HepG2 (cell line): Measurements from ENCODE around the gene AKAP6. TPM values are rescaled to one million over a fixed set of nuclear protein-coding genes. Genes with fewer than 3 reads are reported as not detected.

ENCODE experiments used
- ATAC-seq: fragments of 200-7000 bp; cut with Tn5 transposase; 3 replicates; pipeline ENCODE4 v1.9.1; 2020; ENCODE audit warnings: mild to moderate bottlenecking, moderate library complexity
- BruUV-seq: library from RNA; stranded (reverse); fragments of 400-500 nt; replicated peaks from 2 replicates; lab custom pipeline; 2021; lab: Mats Ljungman, UMichigan
- CTCF ChIA-PET: fragments of 300-600 bp; formaldehyde crosslinking; extraction: SDS; loops from one replicate; lab custom pipeline; 2021; ENCODE audit warnings: low total read pairs, inconsistent platforms, low intra/inter-chr PET ratio; lab: Yijun Ruan, JAX
- POLR2A ChIA-PET: fragments of 350-600 bp; sonication (Branson Sonifier 250); formaldehyde crosslinking; loops from one replicate; lab custom pipeline; 2020; ENCODE audit warnings: antibody characterized with exemption, inconsistent platforms; lab: Yijun Ruan, JAX
- DNase-seq: peaks from one replicate; pipeline ENCODE4 v3.0.0-alpha.2; 2015; ENCODE audit warnings: low spot score
- FAIRE-seq: peaks from 3 replicates; lab custom pipeline; 2011; peaks lifted over from hg19 to GRCh38; lab: Jason Lieb, UNC
- H2AFZ ChIP-seq: one replicate; pipeline ENCODE4 v1.6.1; 2011; ENCODE audit warnings: low read length, inconsistent platforms
- H3K27ac ChIP-seq: fragments of 300-600 bp; 3 replicates; pipeline ENCODE4 v1.8.0; 2011; ENCODE audit warnings: mixed run types, mild to moderate bottlenecking, mixed read lengths, low read length, inconsistent platforms; ENCODE audit not compliant: insufficient read depth; ENCODE audit errors: extremely low read length
- H3K27me3 ChIP-seq, 2 experiments: fragments of 200-600 bp in 1 of 2; 2 replicates in 1 of 2; 3 replicates in 1 of 2; pipeline versions ENCODE4 v1.6.0 to v1.8.0; 2011; ENCODE audit warnings: low read length in 2 of 2, mild to moderate bottlenecking in 2 of 2, moderate library complexity in 2 of 2, inconsistent platforms in 1 of 2; ENCODE audit not compliant: insufficient read depth in 2 of 2, control insufficient read depth in 1 of 2
- H3K36me3 ChIP-seq, 2 experiments: fragments of 200-600 bp in 1 of 2; replicated peaks in 1 of 2; 2 replicates in 1 of 2; 3 replicates in 1 of 2; pipeline versions ENCODE4 v1.5.1 to v1.8.0; 2011; ENCODE audit warnings: low read length in 2 of 2, inconsistent platforms in 1 of 2; ENCODE audit not compliant: insufficient read depth in 2 of 2, control insufficient read depth in 1 of 2
- H3K4me1 ChIP-seq: 2 replicates; pipeline ENCODE4 v1.5.1; 2012; ENCODE audit warnings: low read length, inconsistent platforms; ENCODE audit not compliant: insufficient read depth
- H3K4me2 ChIP-seq: 2 replicates; pipeline ENCODE4 v1.6.0; 2011; ENCODE audit warnings: low read depth, low read length, inconsistent platforms
- H3K4me3 ChIP-seq, 3 experiments: fragments of 200-600 bp in 1 of 3; sonication (generic), shearing (Covaris generic) in 1 of 3; replicated peaks in 1 of 3; 2 replicates each; pipeline ENCODE4 v1.5.1; 2011 to 2016; ENCODE audit warnings: low read length in 3 of 3, inconsistent platforms in 2 of 3, low read depth in 2 of 3, mild to moderate bottlenecking in 2 of 3, control low read depth in 1 of 3, mixed read lengths in 1 of 3; ENCODE audit not compliant: insufficient read depth in 1 of 3
- H3K79me2 ChIP-seq: one replicate; pipeline ENCODE4 v1.6.1; 2011; ENCODE audit warnings: low read length, inconsistent platforms; ENCODE audit not compliant: insufficient read depth
- H3K9ac ChIP-seq: 2 replicates; pipeline ENCODE4 v1.6.0; 2011; ENCODE audit warnings: mild to moderate bottlenecking, low read depth, low read length, inconsistent platforms; ENCODE audit not compliant: insufficient read depth
- H3K9me3 ChIP-seq: 2 replicates; pipeline ENCODE4 v1.5.1; 2012; ENCODE audit warnings: mild to moderate bottlenecking, low read length
- H4K20me1 ChIP-seq: 2 replicates; pipeline ENCODE4 v1.6.0; 2011; ENCODE audit warnings: inconsistent platforms, mild to moderate bottlenecking, low read length, moderate library complexity; ENCODE audit not compliant: insufficient read depth
- AGO2 ChIP-seq: fragments of 200-400 bp; formaldehyde crosslinking; optimal IDR thresholded peaks from 2 replicates; pipeline ENCODE3; 2017; ENCODE audit warnings: mild to moderate bottlenecking, low read depth, low read length, moderate library complexity
- CEBPG ChIP-seq: IDR thresholded peaks from 2 replicates; pipeline ENCODE4 v1.6.1; 2016
- FOXO4 ChIP-seq: sonication (generic); formaldehyde crosslinking; conservative IDR thresholded peaks from 2 replicates; pipeline ENCODE4 v1.8.1; 2023; ENCODE audit warnings: missing genetic modification reagents
- GABPB1 ChIP-seq: IDR thresholded peaks from 2 replicates; pipeline ENCODE4 v1.6.1; 2016; ENCODE audit warnings: mild to moderate bottlenecking, missing genetic modification reagents, moderate library complexity, missing compliant biosample characterization
- HNRNPH1 ChIP-seq: fragments of 200-400 bp; formaldehyde crosslinking; optimal IDR thresholded peaks from 2 replicates; pipeline ENCODE3; 2017; ENCODE audit warnings: mild to moderate bottlenecking, low read depth, low read length
- MAFF ChIP-seq: IDR thresholded peaks from 2 replicates; pipeline ENCODE4 v1.6.1; 2011; ENCODE audit warnings: low read depth, low read length, improper control_type of control experiment
- MAFK ChIP-seq, 2 experiments: IDR thresholded peaks in 1 of 2; conservative IDR thresholded peaks in 1 of 2; 2 replicates each; pipeline ENCODE4 v1.6.1; 2011; ENCODE audit warnings: improper control_type of control experiment in 2 of 2, low read length in 2 of 2
- PTBP1 ChIP-seq: fragments of 200-400 bp; formaldehyde crosslinking; IDR thresholded peaks from 2 replicates; pipeline ENCODE4 v1.6.1; 2018; ENCODE audit warnings: low read length, low read depth; ENCODE audit not compliant: poor library complexity, severe bottlenecking
- RFX1 ChIP-seq: fragments of 450-650 bp; IDR thresholded peaks from 2 replicates; pipeline ENCODE4 v1.6.1; 2017
- WGBS: methylation state at CpG from one replicate; pipeline ENCODE4 v1.1.6; 2017; ENCODE audit warnings: low lambda C conversion rate; 5-methylcytosine and 5-hydroxymethylcytosine counted together
- in situ Hi-C: cut with HindIII; loops from 2 replicates; pipeline ENCODE4 v1.10.0; 2017; ENCODE audit warnings: low pct_unique_long_range_greater_than_20kb; ENCODE audit not compliant: extremely low pct_ligation_motif_present
- intact Hi-C: fragments of 100-400 bp; cut with micrococcal nuclease; formaldehyde crosslinking; loops from one replicate; pipeline ENCODE4 v1.10.0; 2022; ENCODE audit not compliant: unreplicated experiment
- polyA plus RNA-seq, 8 experiments: library from polyadenylated mRNA; depleted of rRNA in 3 of 8; stranded (reverse) in 7 of 8; unstranded in 1 of 8; fragments of >200 nt; fragmentation: Illumina TruSeq in 4 of 8; extraction: Trizol in 4 of 8; gene quantifications; 2 replicates each; pipeline versions ENCODE4 v1.2.1 to v1.2.3, GENCODE V29; 2011 to 2016; ENCODE audit warnings: low read depth in 4 of 8, missing spikeins in 1 of 8, mixed read lengths in 1 of 8; ENCODE audit not compliant: insufficient read depth in 1 of 8
- total RNA-seq, 5 experiments: library from RNA; depleted of rRNA; stranded (reverse); fragments of >200 nt; fragmentation: Illumina TruSeq; extraction: Trizol; gene quantifications; 2 replicates each; pipeline ENCODE4 v1.2.3, GENCODE V29; 2016; ENCODE audit warnings: low read depth in 1 of 5

The AKAP6 gene
- total and polyA plus RNA-seq, 2 of the 13 experiments (the other 11 are each of a cell fraction or from before 2014, with no cell fraction given), result 1.4 TPM

DNA sequence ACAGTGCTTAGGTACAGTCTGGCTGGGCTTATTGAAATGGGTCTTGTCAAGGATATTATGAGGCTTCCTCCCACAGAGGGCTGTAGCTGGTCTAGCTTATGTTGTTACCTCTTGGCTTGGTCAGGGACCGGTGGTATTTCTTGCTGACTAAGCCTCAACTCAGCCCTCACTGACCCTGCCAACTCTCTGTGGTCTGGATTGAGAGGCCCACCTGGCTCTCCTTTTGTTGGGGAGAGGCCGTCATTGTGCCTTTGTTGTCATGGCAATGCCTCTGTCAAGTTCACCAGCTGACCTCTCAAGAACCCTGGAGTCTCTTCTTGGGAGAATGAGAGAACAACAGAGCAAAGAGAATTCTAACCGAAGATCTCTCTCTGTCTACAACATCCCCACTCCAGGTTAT is 364.0 kb downstream of the AKAP6 start:
- no peak overlapping the region for H3K27ac ChIP-seq
- BruUV-seq, result no TSS peak
- no peak overlapping the region for H3K9ac ChIP-seq
- POLR2A ChIA-PET, result no interaction called here
- CTCF ChIA-PET, result no interaction called here
- DNase-seq, result no peak
- H3K27me3 ChIP-seq, result no peaks in the 10 kb centered on the region
- FAIRE-seq, result no peak
- no peak overlapping the region for H3K4me3 ChIP-seq
- H4K20me1 ChIP-seq, result no peaks in the 10 kb centered on the region
- H3K4me2 ChIP-seq, result no peak overlapping the region
- TF ChIP-seq RFX1 (peak; percentile 25; the same call in 1 of the 2 replicates), AGO2 (no peak), MAFK (conservative IDR thresholded peaks at IDR 0.05 in 1 of 2, IDR thresholded peaks at IDR 0.05 in 1 of 2; ENCODE audit: low read length in 2 of 2) (peak; percentile 20 to 43; a peak in 2 of 4 replicates)
- no peaks in the 10 kb centered on the region for H3K4me1 ChIP-seq
- H3K9me3 ChIP-seq, result no peaks in the 10 kb centered on the region
- H2AFZ ChIP-seq, result no peak overlapping the region
- ATAC-seq, result peak; percentile 58; the same call in 2 of the 3 replicates
- H3K36me3 ChIP-seq, result no peaks in the 10 kb centered on the region
- H3K79me2 ChIP-seq, result no peaks in the 10 kb centered on the region
- 2% methylated on average over 3 of the region's 3 CpGs for WGBS
- intact Hi-C loops (no loop called here), in situ Hi-C loops (no loop called here)

- TF ChIP-seq FOXO4 (CRISPR knock-in tag), result no peak
- no peak for TF ChIP-seq HNRNPH1
- TF ChIP-seq CEBPG, result no peak
- TF ChIP-seq MAFF, result no peak
- TF ChIP-seq PTBP1, result no peak
- TF ChIP-seq GABPB1 (CRISPR knock-in tag), result no peak
- Histone ChIP-seq H3K27me3 (no peaks in the 10 kb centered on the region), H3K9ac (no peak overlapping the region), H2AFZ (no peak overlapping the region), H4K20me1 (no peaks in the 10 kb centered on the region), H3K36me3 (no peaks in the 10 kb centered on the region), H3K9me3 (no peaks in the 10 kb centered on the region), H3K4me2 (no peak overlapping the region), H3K27ac (no peak overlapping the region), H3K79me2 (no peaks in the 10 kb centered on the region), H3K4me3 (no peak overlapping the region), H3K4me1 (no peaks in the 10 kb centered on the region)
- FAIRE-seq, result no peak
- no peak for ATAC-seq
- no peak for DNase-seq
- in situ Hi-C loops (no loop called here), intact Hi-C loops (no loop called here)
- no TSS peak for BruUV-seq
- ChIA-PET CTCF (no interaction called here), POLR2A (no interaction called here)
- 55% methylated on average over 3 of the region's 3 CpGs for WGBS
Measured at GRCh38 chr14:32694795-32695449, 365.8 kb downstream of the AKAP6 start.
